Suprapubic skin (tissue), 4 donors: ENCODE data around the gene SMARCA4. TPM values are rescaled to one million over a fixed set of nuclear protein-coding genes. Genes with fewer than 3 reads are reported as not detected.

Source experiments
- DNase-seq, 2 donors: peaks; one replicate each; pipeline ENCODE4 v3.0.0-alpha.2; 2019; ENCODE audit warnings: low spot score in 2 of 2
- H3K27ac ChIP-seq: fragments of 200-600 bp; sonication (generic); one replicate; pipeline ENCODE4 v1.5.1; 2019
- H3K27me3 ChIP-seq: fragments of 200-600 bp; sonication (generic); one replicate; pipeline ENCODE4 v1.5.1; 2019
- H3K36me3 ChIP-seq: fragments of 200-600 bp; sonication (generic); one replicate; pipeline ENCODE4 v1.5.1; 2019
- H3K4me1 ChIP-seq: fragments of 200-600 bp; sonication (generic); one replicate; pipeline ENCODE4 v1.5.1; 2019
- H3K4me3 ChIP-seq: fragments of 200-600 bp; sonication (generic); one replicate; pipeline ENCODE4 v1.5.1; 2019; ENCODE audit warnings: mild to moderate bottlenecking
- H3K9me3 ChIP-seq: fragments of 200-600 bp; sonication (generic); one replicate; pipeline ENCODE4 v1.5.1; 2019
- CTCF ChIP-seq, 2 donors: fragments of 200-600 bp in 1 of 2; fragments of 450-650 bp in 1 of 2; sonication (generic) in 1 of 2; IDR thresholded peaks; one replicate each; pipeline ENCODE4 v1.5.1; 2016 to 2019; ENCODE audit warnings: antibody characterized with exemption in 2 of 2, mild to moderate bottlenecking in 1 of 2, moderate library complexity in 1 of 2
- EP300 ChIP-seq: sonication (generic); formaldehyde crosslinking; IDR thresholded peaks from one replicate; pipeline ENCODE4 v1.6.1; 2017; ENCODE audit warnings: antibody characterized with exemption
- POLR2A ChIP-seq, 2 donors: fragments of 450-650 bp; IDR thresholded peaks; one replicate each; pipeline ENCODE4 v1.6.1; 2017; ENCODE audit warnings: antibody characterized with exemption in 2 of 2, mild to moderate bottlenecking in 2 of 2, moderate library complexity in 2 of 2
- POLR2AphosphoS5 ChIP-seq, 3 donors: sonication (generic); formaldehyde crosslinking; IDR thresholded peaks; one replicate each; pipeline ENCODE4 v1.6.1; 2017; ENCODE audit warnings: antibody characterized with exemption in 3 of 3
- WGBS: methylation state at CpG from one replicate; pipeline ENCODE4 v1.1.5; 2018; 5-methylcytosine and 5-hydroxymethylcytosine counted together
- total RNA-seq, 4 donors: library from RNA; depleted of rRNA; stranded (reverse); fragments of >200 nt; gene quantifications; one replicate each; pipeline ENCODE4 v1.1.0, GENCODE V29; 2016

SMARCA4 gene
- total RNA-seq, 4 donors from 2014 or later: 85.2 to 142 (median 101) TPM

- no peak for DNase-seq
- TF ChIP-seq EP300: no peak
- TF ChIP-seq CTCF (IDR thresholded peaks at IDR 0.05): no peak
- no peak for TF ChIP-seq POLR2A (IDR thresholded peaks at IDR 0.05)
- TF ChIP-seq POLR2AphosphoS5 (IDR thresholded peaks at IDR 0.05): no peak
- H3K27ac ChIP-seq: no peak overlapping the region
- H3K27me3 ChIP-seq: no peaks in the 10 kb centered on the region
- H3K36me3 ChIP-seq: no peaks in the 10 kb centered on the region
- 90% methylated on average over 8 of the region's 8 CpGs for WGBS
- no peaks in the 10 kb centered on the region for H3K9me3 ChIP-seq
- no peak overlapping the region for H3K4me3 ChIP-seq
- peaks cover 41% of the 10 kb centered on the region for H3K4me1 ChIP-seq
These were observed 6.0 kb downstream of the SMARCA4 start for GRCh38 chr19:10966809-10967208.

GRCh38 chr19:10968527-10969135 lies 7.8 kb downstream of the SMARCA4 start:
- H3K4me1 ChIP-seq: peaks cover 23% of the 10 kb centered on the region
- 55% methylated on average over 10 of the region's 10 CpGs for WGBS
- TF ChIP-seq POLR2A (IDR thresholded peaks at IDR 0.05): no peak
- no peak for TF ChIP-seq POLR2AphosphoS5 (IDR thresholded peaks at IDR 0.05)
- peak in 1 of 2 donors; percentile 2 for TF ChIP-seq CTCF (IDR thresholded peaks at IDR 0.05)
- TF ChIP-seq EP300: no peak
- no peaks in the 10 kb centered on the region for H3K9me3 ChIP-seq
- no peaks in the 10 kb centered on the region for H3K27me3 ChIP-seq
- peak overlapping the region; percentile 34 for H3K27ac ChIP-seq
- H3K36me3 ChIP-seq: no peaks in the 10 kb centered on the region
- DNase-seq: no peak
- no peak overlapping the region for H3K4me3 ChIP-seq

- Histone ChIP-seq H3K27me3 (no peaks in the 10 kb centered on the region), H3K4me3 (no peak overlapping the region), H3K36me3 (no peaks in the 10 kb centered on the region), H3K4me1 (peaks cover 29% of the 10 kb centered on the region), H3K27ac (no peak overlapping the region), H3K9me3 (no peaks in the 10 kb centered on the region)
- WGBS: 88% methylated on average over 8 of the region's 8 CpGs
- no peak for TF ChIP-seq EP300
- TF ChIP-seq CTCF (IDR thresholded peaks at IDR 0.05): no peak
- TF ChIP-seq POLR2AphosphoS5 (IDR thresholded peaks at IDR 0.05): no peak
- TF ChIP-seq POLR2A (IDR thresholded peaks at IDR 0.05): no peak
- no peak for DNase-seq
These were observed 10.4 kb downstream of the SMARCA4 start for GRCh38 chr19:10971107-10971726.

- Histone ChIP-seq H3K4me3 (no peak overlapping the region), H3K4me1 (peaks cover 27% of the 10 kb centered on the region), H3K9me3 (no peaks in the 10 kb centered on the region), H3K36me3 (no peaks in the 10 kb centered on the region), H3K27me3 (no peaks in the 10 kb centered on the region), H3K27ac (peak overlapping the region; percentile 56)
- TF ChIP-seq CTCF (IDR thresholded peaks at IDR 0.05) (no peak), EP300 (no peak)
- 61% methylated on average over 19 of the region's 19 CpGs for WGBS
- no peak for DNase-seq
These were observed 14.7 kb downstream of the SMARCA4 start for GRCh38 chr19:10975374-10976130.
